Stomach (tissue), 9 donors: Measurements from ENCODE around the gene NCF2. TPM values are rescaled to one million over a fixed set of nuclear protein-coding genes. Genes with fewer than 3 reads are reported as not detected.

Experiments
- DNase-seq, 2 donors: peaks; one replicate each; pipeline versions ENCODE4 v3.0.0 to v3.0.0-alpha.2; 2013 to 2019
- H3K27ac ChIP-seq, 5 donors: fragments of 200-600 bp in 4 of 5; sonication (generic) in 4 of 5; one replicate each; pipeline ENCODE4 v1.5.1; 2013 to 2019; ENCODE audit warnings: mild to moderate bottlenecking in 1 of 5, moderate library complexity in 1 of 5
- H3K27me3 ChIP-seq, 3 donors: fragments of 200-600 bp; sonication (generic); one replicate each; pipeline ENCODE4 v1.5.1; 2017 to 2019; ENCODE audit warnings: mixed run types in 1 of 3
- H3K36me3 ChIP-seq, 4 donors: fragments of 200-600 bp; sonication (generic); 1 replicate in 3 of 4; 2 replicates in 1 of 4; pipeline ENCODE4 v1.5.1; 2016 to 2019
- H3K4me1 ChIP-seq, 4 donors: fragments of 200-600 bp; sonication (generic); one replicate each; pipeline ENCODE4 v1.5.1; 2016 to 2019
- H3K4me3 ChIP-seq, 4 donors: fragments of 200-600 bp; sonication (generic) in 3 of 4; one replicate each; pipeline ENCODE4 v1.5.1; 2016 to 2019; ENCODE audit warnings: mild to moderate bottlenecking in 1 of 4
- H3K9me3 ChIP-seq, 4 donors: fragments of 200-600 bp; sonication (generic); one replicate each; pipeline ENCODE4 v1.5.1; 2016 to 2019
- EP300 ChIP-seq: sonication (generic); formaldehyde crosslinking; IDR thresholded peaks from one replicate; pipeline ENCODE4 v1.6.1; 2017; ENCODE audit warnings: antibody characterized with exemption
- POLR2A ChIP-seq, 4 donors: fragments of 450-650 bp; IDR thresholded peaks; one replicate each; pipeline ENCODE4 v1.6.1; 2016; ENCODE audit warnings: antibody characterized with exemption in 4 of 4, control low read depth in 2 of 4, mild to moderate bottlenecking in 1 of 4, moderate library complexity in 1 of 4
- POLR2AphosphoS5 ChIP-seq, 3 donors: sonication (generic); formaldehyde crosslinking; IDR thresholded peaks; one replicate each; pipeline ENCODE4 v1.6.1; 2016; ENCODE audit warnings: antibody characterized with exemption in 3 of 3
- WGBS, 5 donors: extraction: QIAGEN DNeasy Blood & Tissue Kit in 3 of 5; methylation state at CpG; one replicate each; pipeline versions ENCODE4 v1.1.5 to v1.1.7; 2013 to 2018; 5-methylcytosine and 5-hydroxymethylcytosine counted together
- intact Hi-C: fragments of 100-400 bp; cut with DNase I; formaldehyde crosslinking; loops from one replicate; pipeline ENCODE4 v1.15.1; 2023; ENCODE audit warnings: low total_unique reads
- polyA plus RNA-seq, 3 donors: library from polyadenylated mRNA; stranded (reverse); fragments of 200-250 nt; gene quantifications; one replicate each; pipeline ENCODE4 v1.2.3, GENCODE V29; 2013
- total RNA-seq, 5 donors: library from RNA; depleted of rRNA; stranded (reverse); fragments of >200 nt; gene quantifications; one replicate each; pipeline versions ENCODE4 v1.1.0 to v1.2.3, GENCODE V29; 2014 to 2016
- TF ChIP-seq, protein P1 (sequence below), 7 experiments: fragments of 450-650 bp in 4 of 7; fragments of 200-600 bp in 3 of 7; sonication (generic) in 3 of 7; IDR thresholded peaks; one replicate each; pipeline ENCODE4 v1.5.1; 2016 to 2019; ENCODE audit warnings: antibody characterized with exemption in 7 of 7, control low read depth in 2 of 7, mild to moderate bottlenecking in 1 of 7
- donor health status: healthy with polysubstance abuse.
- donor health status: Bipolar disorder and iron deficiency.
- donor health status: healthy.

The NCF2 gene
- total and polyA plus RNA-seq, 8 donors: 0.29 to 30.4 (median 6.2) TPM

- peaks cover 0 to 39% (median 0%) of the 10 kb centered on the region in 4 donors for H3K4me1 ChIP-seq
- TF ChIP-seq POLR2A (IDR thresholded peaks at IDR 0.05): no peak
- TF ChIP-seq, protein P1, sequence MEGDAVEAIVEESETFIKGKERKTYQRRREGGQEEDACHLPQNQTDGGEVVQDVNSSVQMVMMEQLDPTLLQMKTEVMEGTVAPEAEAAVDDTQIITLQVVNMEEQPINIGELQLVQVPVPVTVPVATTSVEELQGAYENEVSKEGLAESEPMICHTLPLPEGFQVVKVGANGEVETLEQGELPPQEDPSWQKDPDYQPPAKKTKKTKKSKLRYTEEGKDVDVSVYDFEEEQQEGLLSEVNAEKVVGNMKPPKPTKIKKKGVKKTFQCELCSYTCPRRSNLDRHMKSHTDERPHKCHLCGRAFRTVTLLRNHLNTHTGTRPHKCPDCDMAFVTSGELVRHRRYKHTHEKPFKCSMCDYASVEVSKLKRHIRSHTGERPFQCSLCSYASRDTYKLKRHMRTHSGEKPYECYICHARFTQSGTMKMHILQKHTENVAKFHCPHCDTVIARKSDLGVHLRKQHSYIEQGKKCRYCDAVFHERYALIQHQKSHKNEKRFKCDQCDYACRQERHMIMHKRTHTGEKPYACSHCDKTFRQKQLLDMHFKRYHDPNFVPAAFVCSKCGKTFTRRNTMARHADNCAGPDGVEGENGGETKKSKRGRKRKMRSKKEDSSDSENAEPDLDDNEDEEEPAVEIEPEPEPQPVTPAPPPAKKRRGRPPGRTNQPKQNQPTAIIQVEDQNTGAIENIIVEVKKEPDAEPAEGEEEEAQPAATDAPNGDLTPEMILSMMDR (IDR thresholded peaks at IDR 0.05): no peak
- TF ChIP-seq POLR2AphosphoS5 (IDR thresholded peaks at IDR 0.05): no peak
- no peak for TF ChIP-seq EP300
- H3K27me3 ChIP-seq: no peaks in the 10 kb centered on the region
- DNase-seq: no peak
- no peaks in the 10 kb centered on the region for H3K9me3 ChIP-seq
- no peak overlapping the region for H3K4me3 ChIP-seq
- intact Hi-C loops: no loop called here
- H3K27ac ChIP-seq: peak overlapping the region in 2 of 5 donors; percentile 55 to 73
- H3K36me3 ChIP-seq: no peaks in the 10 kb centered on the region
- 28 to 52% (median 41%) methylated on average over 5 of the region's 5 CpGs for WGBS, 5 donors
Observed at GRCh38 chr1:183584147-183584546, 6.1 kb downstream of the NCF2 start.

DNA sequence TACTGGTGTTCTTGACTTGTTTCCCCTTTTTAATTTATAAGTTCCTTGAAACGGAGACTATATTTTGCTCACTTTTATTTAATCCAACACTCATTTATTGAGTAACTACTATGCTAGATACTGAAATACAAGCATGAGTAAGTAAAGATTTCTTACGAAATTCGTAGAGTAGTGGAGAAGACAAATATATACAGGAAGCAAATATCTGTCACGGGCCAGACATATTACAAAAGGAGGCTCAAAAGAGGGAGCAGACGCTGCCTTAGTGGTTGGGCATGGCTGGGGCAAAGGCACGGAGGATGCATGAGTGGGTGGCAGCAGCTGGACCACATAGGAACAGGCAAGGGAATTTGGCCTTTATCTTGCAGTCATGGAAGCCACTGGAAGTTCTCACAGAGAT lies 6.8 kb downstream of the NCF2 start:
- intact Hi-C loops: no loop called here
- H3K36me3 ChIP-seq: no peaks in the 10 kb centered on the region
- no peaks in the 10 kb centered on the region for H3K9me3 ChIP-seq
- no peak for DNase-seq
- peak overlapping the region in 2 of 5 donors; percentile 55 to 73 for H3K27ac ChIP-seq
- 76 to 87% (median 81%) methylated on average over 6 of the region's 6 CpGs for WGBS, 5 donors
- H3K27me3 ChIP-seq: no peaks in the 10 kb centered on the region
- H3K4me3 ChIP-seq: no peak overlapping the region
- no peak for TF ChIP-seq POLR2AphosphoS5 (IDR thresholded peaks at IDR 0.05)
- H3K4me1 ChIP-seq: peaks cover 0 to 39% (median 0%) of the 10 kb centered on the region in 4 donors

DNA sequence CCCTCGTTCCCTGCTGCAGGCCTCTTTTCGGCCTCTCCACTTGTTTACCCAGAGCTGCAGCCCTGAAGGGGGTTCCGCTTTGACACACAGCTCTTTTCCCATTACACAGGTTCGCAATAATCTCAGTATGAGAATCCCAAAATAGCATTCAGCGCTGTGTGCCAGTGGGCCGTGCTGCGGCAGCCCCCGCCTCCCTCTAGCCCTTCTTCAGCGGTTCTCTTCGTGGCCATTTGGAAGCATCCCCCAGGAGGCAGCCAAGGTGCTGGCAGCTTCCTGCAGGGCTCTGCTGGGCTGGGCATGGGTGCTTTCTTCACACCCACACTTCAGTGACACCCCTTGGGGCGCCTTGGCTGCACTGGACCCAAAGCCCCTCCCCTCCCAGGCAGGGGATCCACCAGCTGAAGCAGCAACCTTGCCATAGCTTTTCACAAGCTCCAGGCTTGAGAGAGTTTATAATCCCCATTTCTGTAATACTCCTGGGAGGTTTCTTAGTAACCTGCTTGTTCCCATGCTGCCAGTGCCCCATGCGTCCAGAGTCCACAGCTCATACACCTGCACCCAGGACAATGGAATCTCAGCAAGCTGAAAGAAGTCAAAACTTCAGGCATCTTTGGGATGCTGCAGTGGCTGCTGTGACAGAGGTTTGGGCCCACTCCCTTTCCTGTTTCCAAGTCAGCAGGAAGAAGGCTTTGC lies 8.1 kb downstream of the NCF2 start:
- Histone ChIP-seq H3K4me1 (peaks cover 0 to 41% (median 0%) of the 10 kb centered on the region in 4 donors), H3K4me3 (no peak overlapping the region), H3K27me3 (no peaks in the 10 kb centered on the region), H3K27ac (peak overlapping the region in 2 of 5 donors; percentile 36 to 73), H3K36me3 (no peaks in the 10 kb centered on the region), H3K9me3 (no peaks in the 10 kb centered on the region)
- intact Hi-C loops: no loop called here
- no peak for DNase-seq
- 84 to 94% (median 91%) methylated on average over 11 to 12 of the region's 12 CpGs for whole genome bisulfite sequencing, 5 donors
- TF ChIP-seq, protein P1 (IDR thresholded peaks at IDR 0.05): no peak
- no peak for TF ChIP-seq POLR2AphosphoS5 (IDR thresholded peaks at IDR 0.05)
- no peak for TF ChIP-seq EP300
- no peak for TF ChIP-seq POLR2A (IDR thresholded peaks at IDR 0.05)

GRCh38 chr1:183580281-183580682 lies 10.0 kb downstream of the NCF2 start:
- 42 to 55% (median 47%) methylated on average over 8 of the region's 8 CpGs for WGBS, 5 donors
- Histone ChIP-seq H3K4me3 (no peak overlapping the region), H3K9me3 (no peaks in the 10 kb centered on the region), H3K36me3 (no peaks in the 10 kb centered on the region), H3K4me1 (peaks cover 0 to 41% (median 0%) of the 10 kb centered on the region in 4 donors), H3K27ac (peak overlapping the region in 3 of 5 donors; percentile 29 to 64 (median 58)), H3K27me3 (no peaks in the 10 kb centered on the region)
- intact Hi-C loops: no loop called here
- DNase-seq: peak in 1 of 2 donors; percentile 65
- TF ChIP-seq, protein P1 (IDR thresholded peaks at IDR 0.05): no peak
- TF ChIP-seq POLR2AphosphoS5 (IDR thresholded peaks at IDR 0.05): no peak
- no peak for TF ChIP-seq POLR2A (IDR thresholded peaks at IDR 0.05)
- no peak for TF ChIP-seq EP300

DNA sequence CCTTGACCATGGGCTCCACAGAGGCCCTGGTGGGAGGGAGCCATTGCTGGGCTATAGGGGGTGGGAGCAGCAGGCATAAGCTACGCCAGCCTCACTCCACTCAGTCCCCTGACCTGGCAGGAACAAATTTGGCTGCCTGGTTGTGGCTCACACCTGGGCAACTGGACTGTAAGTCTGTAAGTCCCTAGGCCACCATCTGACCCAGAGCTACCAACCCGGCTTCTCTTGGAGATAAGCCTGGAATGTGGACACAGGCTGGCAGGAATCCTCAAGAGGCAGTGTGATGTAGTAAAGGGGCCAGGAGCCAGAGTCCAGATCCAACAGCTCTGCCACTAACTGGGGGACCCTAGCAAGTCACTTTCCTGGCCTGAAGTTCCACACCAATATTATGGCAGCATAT lies 11.4 kb downstream of the NCF2 start:
- peaks cover 0 to 27% (median 0%) of the 10 kb centered on the region in 4 donors for H3K4me1 ChIP-seq
- intact Hi-C loops: no loop called here
- H3K9me3 ChIP-seq: no peaks in the 10 kb centered on the region
- H3K4me3 ChIP-seq: no peak overlapping the region
- TF ChIP-seq POLR2A (IDR thresholded peaks at IDR 0.05): no peak
- H3K27me3 ChIP-seq: no peaks in the 10 kb centered on the region
- peak in 1 of 2 donors; percentile 26 for DNase-seq
- peak overlapping the region in 2 of 5 donors; percentile 6 to 14 for H3K27ac ChIP-seq
- WGBS, 5 donors: 54 to 76% (median 63%) methylated on average over 2 of the region's 2 CpGs
- no peaks in the 10 kb centered on the region for H3K36me3 ChIP-seq
